ENCODE results near the gene PLEKHG2.

DNA sequence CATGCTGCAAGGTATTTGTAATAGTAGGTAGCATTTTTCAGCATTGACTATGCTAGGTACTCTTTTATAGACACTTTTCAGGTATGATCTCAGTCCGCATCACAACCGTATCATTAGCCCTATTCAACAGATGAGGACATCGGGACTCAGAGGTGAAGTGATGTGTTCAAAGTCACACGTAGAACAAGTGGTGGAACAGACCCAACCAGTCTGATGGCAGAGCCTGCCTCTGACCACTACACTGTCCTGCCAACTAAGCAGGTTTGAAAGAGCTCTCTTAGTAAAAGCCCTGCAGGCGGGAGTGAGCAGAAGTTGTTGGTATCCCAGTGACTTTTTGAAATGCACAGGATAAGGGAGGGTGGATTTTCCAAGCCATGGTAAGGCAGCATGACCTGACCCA lies 41.7 kb upstream of the PLEKHG2 start:
- TF ChIP-seq CTCF (IDR thresholded peaks at IDR 0.05) = no peak
- no peak for TF ChIP-seq POLR2AphosphoS5 (IDR thresholded peaks at IDR 0.05)
- TF ChIP-seq POLR2A (IDR thresholded peaks at IDR 0.05) = no peak
